ENCODE data around the gene TMSB4X.
A peak's percentile ranks its signal among the peaks of the same experiment; 100 is the strongest.
"Not testable (repeated sequence)": the region's sequence is repeated elsewhere in the genome, so short reads cannot be mapped to it uniquely, and the experiment has no call there.

The TMSB4X gene

GRCh38 chrX:12974796-12975669 lies at the start of gene TMSB4X:
Gene TMSB4X (plus strand): TSS chrX:12975110.
- peak; percentile 81 to 95 (median 90) for DNase-seq
- intact Hi-C loops (cut with DNase I), result loop anchor here (10.0 kb wide), 2 partner anchors 120 to 510 kb away; no protein-coding TSS in a partner anchor

- no peak for DNase-seq
- intact Hi-C loops (cut with DNase I), result no loop called here
Measured at GRCh38 chrX:12929701-12930100, 45.2 kb upstream of the TMSB4X start.

GRCh38 chrX:12930150-12930549 lies 44.8 kb upstream of the TMSB4X start:
- DNase-seq, result no peak
- intact Hi-C loops (cut with DNase I), result no loop called here

- intact Hi-C loops (cut with DNase I), result no loop called here
- no peak for DNase-seq
Measured at GRCh38 chrX:12932244-12932643, 42.7 kb upstream of the TMSB4X start.

- no peak for DNase-seq
- intact Hi-C loops (cut with DNase I), result no loop called here
Measured at GRCh38 chrX:12934850-12935249, 40.1 kb upstream of the TMSB4X start.

- intact Hi-C loops (cut with DNase I), result no loop called here
- no peak for DNase-seq
Measured at GRCh38 chrX:12936947-12937346, 38.0 kb upstream of the TMSB4X start.

GRCh38 chrX:12940471-12940870 lies 34.4 kb upstream of the TMSB4X start:
- DNase-seq; intact Hi-C loops (cut with DNase I): not testable (repeated sequence)

- DNase-seq; intact Hi-C loops (cut with DNase I): not testable (repeated sequence)
Measured at GRCh38 chrX:12943592-12943991, 31.3 kb upstream of the TMSB4X start.

GRCh38 chrX:12944452-12944851 lies 30.5 kb upstream of the TMSB4X start:
- intact Hi-C loops (cut with DNase I); DNase-seq: not testable (repeated sequence)

GRCh38 chrX:12945494-12945893 lies 29.4 kb upstream of the TMSB4X start:
- no peak for DNase-seq
- intact Hi-C loops (cut with DNase I), result no loop called here

GRCh38 chrX:12946406-12946805 lies 28.5 kb upstream of the TMSB4X start:
- intact Hi-C loops (cut with DNase I), result no loop called here
- DNase-seq, result no peak

- peak in 39 of 42 donors; percentile 13 to 83 (median 57) for DNase-seq
- intact Hi-C loops (cut with DNase I), result no loop called here
Measured at GRCh38 chrX:12946838-12947544, 27.9 kb upstream of the TMSB4X start.

- intact Hi-C loops (cut with DNase I), result no loop called here
- no peak for DNase-seq
Measured at GRCh38 chrX:12947545-12948235, 27.2 kb upstream of the TMSB4X start.

- no peak for DNase-seq
- intact Hi-C loops (cut with DNase I), result no loop called here
Measured at GRCh38 chrX:12948495-12948894, 26.4 kb upstream of the TMSB4X start.

GRCh38 chrX:12949205-12949926 lies 25.5 kb upstream of the TMSB4X start:
- intact Hi-C loops (cut with DNase I), result no loop called here
- DNase-seq, result no peak

GRCh38 chrX:12949927-12950656 lies 24.8 kb upstream of the TMSB4X start:
- intact Hi-C loops (cut with DNase I), result no loop called here

GRCh38 chrX:12950851-12951594 lies 23.9 kb upstream of the TMSB4X start:
- intact Hi-C loops (cut with DNase I), result no loop called here
- peak in 3 of 42 donors; percentile 26 to 49 (median 29) for DNase-seq

More at GRCh38 chrX:12949927-12950656, 24.8 kb upstream of the TMSB4X start:
- DNase-seq, result peak; percentile 69 to 92 (median 83)

GRCh38 chrX:12951595-12951975 lies 23.3 kb upstream of the TMSB4X start:
- DNase-seq, result no peak
- intact Hi-C loops (cut with DNase I), result no loop called here
